WI38 (cell line): Measurements from ENCODE around the gene N4BP2.
"Not testable (repeated sequence)": the region's sequence is repeated elsewhere in the genome, so short reads cannot be mapped to it uniquely, and the experiment has no call there.

Source experiments
- H3K4me3 ChIP-seq: 2 replicates; pipeline ENCODE4 v1.5.1; 2011; ENCODE audit warnings: low read depth, mild to moderate bottlenecking, control low read depth, low read length
- TF ChIP-seq, protein P1 (sequence below): IDR thresholded peaks from 2 replicates; pipeline ENCODE4 v1.5.1; 2012; ENCODE audit warnings: low read depth, mild to moderate bottlenecking, control low read depth, low read length

Gene N4BP2

DNA sequence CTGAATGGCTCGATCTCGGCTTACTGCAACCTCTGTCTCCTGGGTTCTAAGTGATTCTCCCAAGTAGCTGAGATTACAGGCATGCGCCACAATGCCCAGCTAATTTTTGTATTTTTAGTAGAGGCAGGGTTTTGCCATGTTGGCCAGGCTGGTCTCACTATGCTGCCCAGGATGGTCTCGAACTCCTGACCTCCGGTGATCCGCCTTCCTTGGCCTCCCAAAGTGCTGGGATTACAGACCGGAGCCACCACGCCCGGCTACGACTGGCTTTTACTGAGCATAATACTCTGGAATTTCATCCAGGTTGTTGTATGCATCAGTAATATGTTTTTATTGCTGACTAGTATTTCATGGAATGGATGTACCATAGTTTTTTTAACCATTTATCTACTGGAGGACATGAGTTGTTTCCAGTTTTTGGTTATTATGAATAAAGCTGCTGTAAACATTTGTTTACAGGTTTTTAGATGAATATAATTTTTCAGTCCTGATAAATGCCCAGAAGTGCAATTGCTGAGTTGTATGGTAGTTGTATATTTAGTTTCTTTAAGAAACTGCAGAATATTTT lies 31.2 kb downstream of the N4BP2 start:
- TF ChIP-seq, protein P1, sequence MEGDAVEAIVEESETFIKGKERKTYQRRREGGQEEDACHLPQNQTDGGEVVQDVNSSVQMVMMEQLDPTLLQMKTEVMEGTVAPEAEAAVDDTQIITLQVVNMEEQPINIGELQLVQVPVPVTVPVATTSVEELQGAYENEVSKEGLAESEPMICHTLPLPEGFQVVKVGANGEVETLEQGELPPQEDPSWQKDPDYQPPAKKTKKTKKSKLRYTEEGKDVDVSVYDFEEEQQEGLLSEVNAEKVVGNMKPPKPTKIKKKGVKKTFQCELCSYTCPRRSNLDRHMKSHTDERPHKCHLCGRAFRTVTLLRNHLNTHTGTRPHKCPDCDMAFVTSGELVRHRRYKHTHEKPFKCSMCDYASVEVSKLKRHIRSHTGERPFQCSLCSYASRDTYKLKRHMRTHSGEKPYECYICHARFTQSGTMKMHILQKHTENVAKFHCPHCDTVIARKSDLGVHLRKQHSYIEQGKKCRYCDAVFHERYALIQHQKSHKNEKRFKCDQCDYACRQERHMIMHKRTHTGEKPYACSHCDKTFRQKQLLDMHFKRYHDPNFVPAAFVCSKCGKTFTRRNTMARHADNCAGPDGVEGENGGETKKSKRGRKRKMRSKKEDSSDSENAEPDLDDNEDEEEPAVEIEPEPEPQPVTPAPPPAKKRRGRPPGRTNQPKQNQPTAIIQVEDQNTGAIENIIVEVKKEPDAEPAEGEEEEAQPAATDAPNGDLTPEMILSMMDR: no peak
- H3K4me3 ChIP-seq: no peak overlapping the region

DNA sequence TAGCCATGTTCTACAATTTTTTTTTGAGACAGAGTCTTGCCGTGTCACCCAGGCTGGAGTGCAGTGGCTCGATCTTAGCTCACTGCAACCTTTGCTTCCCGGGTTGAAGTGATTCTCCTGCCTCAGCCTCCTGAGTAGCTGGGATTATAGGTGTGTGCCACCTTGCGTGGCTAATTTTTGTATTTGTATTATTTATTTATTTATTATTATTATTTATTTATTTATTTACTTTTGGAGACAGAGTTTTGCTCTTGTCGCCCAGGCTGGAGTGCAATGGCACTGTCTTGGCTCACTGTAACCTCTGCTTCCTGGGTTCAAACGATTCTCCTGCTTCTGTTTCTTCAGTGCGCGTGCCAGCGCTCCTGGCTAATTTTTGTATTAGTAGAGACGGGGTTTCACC lies 36.8 kb downstream of the N4BP2 start:
- H3K4me3 ChIP-seq: not testable (repeated sequence)

DNA sequence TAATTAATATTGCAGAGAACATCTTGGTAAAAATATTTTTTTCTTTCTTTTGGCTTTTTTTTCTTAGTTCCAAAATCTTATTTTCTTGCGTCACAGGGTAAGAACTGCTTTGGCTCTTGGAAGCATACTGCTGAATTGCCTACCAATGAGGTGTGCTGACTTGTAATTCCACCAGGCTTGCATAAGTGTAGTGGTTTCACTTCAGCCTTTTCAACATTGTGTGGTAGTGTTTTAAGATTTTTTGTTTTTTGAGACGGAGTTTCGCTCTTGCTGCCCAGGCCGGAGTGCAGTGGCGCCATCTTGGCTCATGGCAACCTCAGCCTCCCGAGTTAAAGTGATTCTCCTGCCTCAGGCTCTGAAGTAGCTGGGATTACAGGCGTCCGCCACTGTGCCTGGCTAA lies 42.4 kb downstream of the N4BP2 start:
- TF ChIP-seq, protein P1: no peak
- H3K4me3 ChIP-seq: no peak overlapping the region

DNA sequence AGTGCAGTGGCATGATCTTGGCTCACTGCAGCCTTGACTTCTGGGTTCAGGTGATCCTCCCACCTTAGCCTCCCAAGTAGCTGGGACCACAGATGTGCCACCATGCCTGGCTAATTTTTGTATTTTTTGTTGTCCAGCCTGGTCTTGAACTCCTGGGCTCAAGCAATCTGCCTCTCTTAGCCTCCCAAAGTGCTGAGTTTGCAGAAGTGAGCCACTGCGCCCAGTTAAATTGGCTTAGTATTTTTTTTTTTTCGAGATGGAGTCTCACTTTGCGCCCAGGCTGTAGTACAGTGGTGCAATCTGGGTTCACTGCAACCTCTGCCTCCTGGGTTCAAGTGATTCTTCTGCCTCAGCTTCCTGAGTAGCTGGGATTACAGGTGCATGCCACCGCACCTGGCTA lies 50.5 kb downstream of the N4BP2 start:
- not testable (repeated sequence) for H3K4me3 ChIP-seq

DNA sequence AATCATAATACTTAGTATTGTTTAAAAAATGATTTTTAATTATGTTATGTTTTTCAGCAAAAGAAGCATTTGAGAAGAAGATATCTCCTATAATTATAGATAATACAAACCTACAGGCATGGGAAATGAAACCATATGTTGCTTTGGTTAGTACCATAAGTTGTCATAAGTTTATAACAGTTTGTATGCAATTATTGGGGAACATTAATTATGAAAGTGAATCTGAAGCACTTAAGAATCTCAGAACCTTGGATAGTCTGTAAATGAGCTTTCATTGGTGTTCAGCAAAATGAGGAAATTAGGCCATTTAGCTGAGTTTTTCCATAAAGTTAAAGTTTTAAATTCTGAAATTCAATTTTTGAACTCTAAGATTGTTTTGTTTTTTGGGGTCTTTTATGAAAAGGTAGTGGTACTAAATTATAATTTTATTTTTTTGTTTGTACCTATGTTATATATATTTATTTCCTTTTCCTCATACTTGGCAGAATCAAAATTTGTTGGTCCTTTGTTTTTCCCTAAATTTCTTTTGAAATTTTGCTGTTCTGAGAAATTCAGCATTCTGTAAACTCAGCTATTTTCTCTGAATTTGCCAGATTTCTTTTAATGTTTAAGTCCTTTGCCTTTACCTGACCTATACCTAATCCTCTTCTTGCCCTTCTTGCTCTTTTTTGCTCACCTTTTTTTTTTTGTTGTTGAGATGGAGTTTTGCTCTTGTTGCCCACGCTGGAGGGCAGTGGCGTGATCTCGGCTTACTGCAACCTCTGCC lies 55.6 kb downstream of the N4BP2 start:
- no peak overlapping the region for H3K4me3 ChIP-seq
- TF ChIP-seq, protein P1: no peak

DNA sequence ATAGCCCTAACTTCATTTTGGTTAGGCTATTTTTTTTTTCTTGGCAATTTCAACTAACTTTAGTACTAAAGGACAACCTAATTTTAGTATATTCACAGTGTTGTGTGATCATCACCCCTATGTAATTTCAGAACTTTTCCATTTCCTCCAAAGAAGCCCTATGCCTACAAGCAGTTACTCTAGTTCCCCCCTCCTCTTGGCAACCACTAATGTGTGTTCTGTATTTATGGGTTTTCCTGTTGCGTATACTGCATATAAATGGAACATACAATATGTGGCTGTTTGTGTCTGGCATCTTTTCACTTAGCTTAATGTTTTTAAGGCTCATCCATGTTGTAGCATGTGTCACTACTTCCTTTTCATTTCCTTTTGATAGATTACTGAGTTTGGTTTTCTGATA lies 57.6 kb downstream of the N4BP2 start:
- H3K4me3 ChIP-seq: no peak overlapping the region
- TF ChIP-seq, protein P1: no peak

DNA sequence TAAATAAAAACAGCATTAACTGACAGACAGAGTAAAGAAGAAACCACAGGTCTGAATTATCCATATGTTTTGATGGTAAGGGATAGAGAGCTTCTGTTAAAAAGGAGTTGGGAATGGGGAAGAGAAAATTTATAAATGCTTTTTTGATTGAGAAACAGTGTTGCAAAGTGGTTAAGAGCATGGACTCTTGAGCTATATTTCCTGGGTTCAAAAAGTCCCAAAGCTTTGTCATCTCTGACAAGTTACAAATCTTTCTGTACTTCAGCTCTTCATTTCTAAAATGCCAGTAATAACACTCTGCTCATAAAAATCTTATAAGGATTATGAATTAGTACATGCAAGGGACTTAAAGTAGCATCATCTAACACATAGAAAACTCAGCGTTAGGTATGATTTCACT lies 62.2 kb downstream of the N4BP2 start:
- TF ChIP-seq, protein P1: no peak
- H3K4me3 ChIP-seq: no peak overlapping the region

DNA sequence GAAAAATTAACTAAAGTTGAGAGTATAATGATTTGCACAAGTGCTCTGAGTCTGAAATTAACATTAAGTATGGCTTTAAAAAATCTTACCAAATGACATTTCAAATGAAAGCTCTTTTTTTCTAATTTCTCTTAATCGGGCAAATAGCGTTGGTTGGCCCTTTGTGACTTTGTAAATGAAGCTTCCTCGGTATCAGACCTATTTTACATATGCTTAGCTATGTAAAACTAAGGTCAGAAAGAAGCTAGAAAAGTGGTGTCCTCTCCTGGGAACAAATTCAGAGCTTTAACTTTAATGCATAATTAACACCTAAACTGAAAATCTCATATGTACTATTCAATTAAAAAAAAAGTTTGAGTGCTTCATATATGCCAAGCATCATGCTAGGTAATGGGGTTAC lies 62.7 kb downstream of the N4BP2 start:
- TF ChIP-seq, protein P1: no peak
- no peak overlapping the region for H3K4me3 ChIP-seq
